ENCODE results near the gene CILP2. TPM values are rescaled to one million over a fixed set of nuclear protein-coding genes. Genes with fewer than 3 reads are reported as not detected.

The CILP2 gene
- total and polyA plus RNA-seq, 4 donors, result 0.08 to 0.42 (median 0.09) TPM; not detected in 1

DNA sequence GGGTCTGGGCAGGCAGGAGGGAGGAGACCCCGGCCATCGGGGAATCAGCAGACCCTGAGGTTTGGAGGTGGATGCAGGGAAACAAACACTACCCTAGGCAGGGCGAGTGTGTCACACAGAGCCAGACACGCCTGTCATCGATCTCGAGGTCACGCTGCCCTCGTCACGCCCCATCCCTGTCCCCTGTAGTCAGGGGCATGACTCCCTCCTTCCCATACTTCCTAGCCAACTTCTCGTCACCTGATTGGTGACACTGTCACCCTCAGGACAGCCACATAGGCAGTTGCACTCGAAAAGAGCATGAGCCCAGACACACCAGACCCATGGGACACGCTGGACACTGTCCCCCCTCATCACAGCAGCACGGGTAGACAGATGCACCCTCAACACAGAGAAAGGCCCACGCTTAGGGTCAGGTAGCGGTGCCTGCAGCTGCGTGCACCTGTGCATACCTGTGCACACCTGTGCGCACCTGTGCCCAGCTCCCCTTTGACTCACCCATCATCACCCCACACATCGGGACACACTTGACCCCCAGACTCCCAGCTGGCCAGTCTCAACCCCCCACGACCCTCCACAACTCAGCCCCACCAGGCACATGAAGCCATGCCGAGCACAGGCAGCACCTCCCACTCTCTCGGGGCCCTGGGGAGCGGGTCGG is 11.9 kb downstream of the CILP2 start:
- Histone ChIP-seq H3K4me3 (ENCODE audit: low read depth in 1 of 3, low read length in 3 of 3) (no peak overlapping the region), H3K27me3 (ENCODE audit: control insufficient read depth in 4 of 4, insufficient read depth in 4 of 4, low read length in 3 of 4) (peaks cover 0 to 5% (median 0%) of the 10 kb centered on the region in 4 donors), H3K4me1 (ENCODE audit: control insufficient read depth in 4 of 4, insufficient read depth in 4 of 4, low read length in 3 of 4) (no peaks in the 10 kb centered on the region), H3K27ac (ENCODE audit: low read depth in 1 of 2, low read length in 2 of 2) (no peak overlapping the region), H3K9ac (ENCODE audit: low read depth in 1 of 2, low read length in 2 of 2) (no peak overlapping the region), H3K9me3 (ENCODE audit: control insufficient read depth in 4 of 4, low read length in 3 of 4) (no peaks in the 10 kb centered on the region), H3K36me3 (ENCODE audit: control insufficient read depth in 4 of 4, insufficient read depth in 3 of 4, low read depth in 1 of 4, low read length in 3 of 4) (no peaks in the 10 kb centered on the region)
- WGBS, result 67% methylated on average over 23 of the region's 23 CpGs
- no peak for DNase-seq (ENCODE audit: low spot score)
- no peak for TF ChIP-seq FOXA1 (IDR thresholded peaks at IDR 0.05)
- TF ChIP-seq NR2F2 (IDR thresholded peaks at IDR 0.05), result no peak
- TF ChIP-seq HNF4A (conservative IDR thresholded peaks at IDR 0.05), result no peak
- TF ChIP-seq, protein P1, sequence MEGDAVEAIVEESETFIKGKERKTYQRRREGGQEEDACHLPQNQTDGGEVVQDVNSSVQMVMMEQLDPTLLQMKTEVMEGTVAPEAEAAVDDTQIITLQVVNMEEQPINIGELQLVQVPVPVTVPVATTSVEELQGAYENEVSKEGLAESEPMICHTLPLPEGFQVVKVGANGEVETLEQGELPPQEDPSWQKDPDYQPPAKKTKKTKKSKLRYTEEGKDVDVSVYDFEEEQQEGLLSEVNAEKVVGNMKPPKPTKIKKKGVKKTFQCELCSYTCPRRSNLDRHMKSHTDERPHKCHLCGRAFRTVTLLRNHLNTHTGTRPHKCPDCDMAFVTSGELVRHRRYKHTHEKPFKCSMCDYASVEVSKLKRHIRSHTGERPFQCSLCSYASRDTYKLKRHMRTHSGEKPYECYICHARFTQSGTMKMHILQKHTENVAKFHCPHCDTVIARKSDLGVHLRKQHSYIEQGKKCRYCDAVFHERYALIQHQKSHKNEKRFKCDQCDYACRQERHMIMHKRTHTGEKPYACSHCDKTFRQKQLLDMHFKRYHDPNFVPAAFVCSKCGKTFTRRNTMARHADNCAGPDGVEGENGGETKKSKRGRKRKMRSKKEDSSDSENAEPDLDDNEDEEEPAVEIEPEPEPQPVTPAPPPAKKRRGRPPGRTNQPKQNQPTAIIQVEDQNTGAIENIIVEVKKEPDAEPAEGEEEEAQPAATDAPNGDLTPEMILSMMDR (IDR thresholded peaks at IDR 0.05; ENCODE audit: low read depth, low read length, missing input control), result no peak
- no peak for TF ChIP-seq RXRA (IDR thresholded peaks at IDR 0.05)
- no peak for TF ChIP-seq SP1 (IDR thresholded peaks at IDR 0.05)
- no peak for TF ChIP-seq JUND (IDR thresholded peaks at IDR 0.05)
- no peak for TF ChIP-seq TAF1 (conservative IDR thresholded peaks at IDR 0.05)
- TF ChIP-seq RAD21 (IDR thresholded peaks at IDR 0.05), result no peak
- TF ChIP-seq, protein P2, sequence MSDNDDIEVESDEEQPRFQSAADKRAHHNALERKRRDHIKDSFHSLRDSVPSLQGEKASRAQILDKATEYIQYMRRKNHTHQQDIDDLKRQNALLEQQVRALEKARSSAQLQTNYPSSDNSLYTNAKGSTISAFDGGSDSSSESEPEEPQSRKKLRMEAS (IDR thresholded peaks at IDR 0.05), result no peak
- no peak for TF ChIP-seq HNF4G (IDR thresholded peaks at IDR 0.05)
- TF ChIP-seq, protein P3, sequence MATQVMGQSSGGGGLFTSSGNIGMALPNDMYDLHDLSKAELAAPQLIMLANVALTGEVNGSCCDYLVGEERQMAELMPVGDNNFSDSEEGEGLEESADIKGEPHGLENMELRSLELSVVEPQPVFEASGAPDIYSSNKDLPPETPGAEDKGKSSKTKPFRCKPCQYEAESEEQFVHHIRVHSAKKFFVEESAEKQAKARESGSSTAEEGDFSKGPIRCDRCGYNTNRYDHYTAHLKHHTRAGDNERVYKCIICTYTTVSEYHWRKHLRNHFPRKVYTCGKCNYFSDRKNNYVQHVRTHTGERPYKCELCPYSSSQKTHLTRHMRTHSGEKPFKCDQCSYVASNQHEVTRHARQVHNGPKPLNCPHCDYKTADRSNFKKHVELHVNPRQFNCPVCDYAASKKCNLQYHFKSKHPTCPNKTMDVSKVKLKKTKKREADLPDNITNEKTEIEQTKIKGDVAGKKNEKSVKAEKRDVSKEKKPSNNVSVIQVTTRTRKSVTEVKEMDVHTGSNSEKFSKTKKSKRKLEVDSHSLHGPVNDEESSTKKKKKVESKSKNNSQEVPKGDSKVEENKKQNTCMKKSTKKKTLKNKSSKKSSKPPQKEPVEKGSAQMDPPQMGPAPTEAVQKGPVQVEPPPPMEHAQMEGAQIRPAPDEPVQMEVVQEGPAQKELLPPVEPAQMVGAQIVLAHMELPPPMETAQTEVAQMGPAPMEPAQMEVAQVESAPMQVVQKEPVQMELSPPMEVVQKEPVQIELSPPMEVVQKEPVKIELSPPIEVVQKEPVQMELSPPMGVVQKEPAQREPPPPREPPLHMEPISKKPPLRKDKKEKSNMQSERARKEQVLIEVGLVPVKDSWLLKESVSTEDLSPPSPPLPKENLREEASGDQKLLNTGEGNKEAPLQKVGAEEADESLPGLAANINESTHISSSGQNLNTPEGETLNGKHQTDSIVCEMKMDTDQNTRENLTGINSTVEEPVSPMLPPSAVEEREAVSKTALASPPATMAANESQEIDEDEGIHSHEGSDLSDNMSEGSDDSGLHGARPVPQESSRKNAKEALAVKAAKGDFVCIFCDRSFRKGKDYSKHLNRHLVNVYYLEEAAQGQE (IDR thresholded peaks at IDR 0.05), result no peak
- TF ChIP-seq, protein P4, sequence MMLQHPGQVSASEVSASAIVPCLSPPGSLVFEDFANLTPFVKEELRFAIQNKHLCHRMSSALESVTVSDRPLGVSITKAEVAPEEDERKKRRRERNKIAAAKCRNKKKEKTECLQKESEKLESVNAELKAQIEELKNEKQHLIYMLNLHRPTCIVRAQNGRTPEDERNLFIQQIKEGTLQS (IDR thresholded peaks at IDR 0.05), result no peak
- TF ChIP-seq YY1 (IDR thresholded peaks at IDR 0.05), result no peak
- TF ChIP-seq, protein P5, sequence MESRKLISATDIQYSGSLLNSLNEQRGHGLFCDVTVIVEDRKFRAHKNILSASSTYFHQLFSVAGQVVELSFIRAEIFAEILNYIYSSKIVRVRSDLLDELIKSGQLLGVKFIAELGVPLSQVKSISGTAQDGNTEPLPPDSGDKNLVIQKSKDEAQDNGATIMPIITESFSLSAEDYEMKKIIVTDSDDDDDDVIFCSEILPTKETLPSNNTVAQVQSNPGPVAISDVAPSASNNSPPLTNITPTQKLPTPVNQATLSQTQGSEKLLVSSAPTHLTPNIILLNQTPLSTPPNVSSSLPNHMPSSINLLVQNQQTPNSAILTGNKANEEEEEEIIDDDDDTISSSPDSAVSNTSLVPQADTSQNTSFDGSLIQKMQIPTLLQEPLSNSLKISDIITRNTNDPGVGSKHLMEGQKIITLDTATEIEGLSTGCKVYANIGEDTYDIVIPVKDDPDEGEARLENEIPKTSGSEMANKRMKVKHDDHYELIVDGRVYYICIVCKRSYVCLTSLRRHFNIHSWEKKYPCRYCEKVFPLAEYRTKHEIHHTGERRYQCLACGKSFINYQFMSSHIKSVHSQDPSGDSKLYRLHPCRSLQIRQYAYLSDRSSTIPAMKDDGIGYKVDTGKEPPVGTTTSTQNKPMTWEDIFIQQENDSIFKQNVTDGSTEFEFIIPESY (IDR thresholded peaks at IDR 0.05), result no peak
- no peak for TF ChIP-seq FOXA2 (IDR thresholded peaks at IDR 0.05)
- TF ChIP-seq GABPA (IDR thresholded peaks at IDR 0.05 in 1 of 2, conservative IDR thresholded peaks at IDR 0.05 in 1 of 2), result no peak
- TF ChIP-seq EGR1 (IDR thresholded peaks at IDR 0.05; ENCODE audit: low read depth in 2 of 2), result no peak

Data from liver (tissue), 9 donors.